HG03457 (cell line): ENCODE data around the gene ZMYND11.
"Not testable (repeated sequence)": the region's sequence is repeated elsewhere in the genome, so short reads cannot be mapped to it uniquely, and the experiment has no call there.

Source experiments
- ATAC-seq: cut with Tn5 transposase; IDR thresholded peaks from one replicate; pipeline ENCODE4 v1.9.1; 2021; ENCODE audit warnings: moderate number of reproducible peaks; ENCODE audit not compliant: unreplicated experiment

ZMYND11 gene

GRCh38 chr10:241966-242643 lies 106.8 kb downstream of the ZMYND11 start:
- no peak for ATAC-seq

- no peak for ATAC-seq
Measured at GRCh38 chr10:244227-244626, 109.0 kb downstream of the ZMYND11 start.

GRCh38 chr10:246431-246830 lies 111.2 kb downstream of the ZMYND11 start:
- no peak for ATAC-seq

- no peak for ATAC-seq
Measured at GRCh38 chr10:247480-247879, 112.2 kb downstream of the ZMYND11 start.

GRCh38 chr10:248307-248706 lies 113.1 kb downstream of the ZMYND11 start:
- no peak for ATAC-seq

- no peak for ATAC-seq
Measured at GRCh38 chr10:251982-252582, 116.8 kb downstream of the ZMYND11 start.

GRCh38 chr10:260819-261429 lies 125.7 kb downstream of the ZMYND11 start:
- no peak for ATAC-seq

- not testable (repeated sequence) for ATAC-seq
Measured at GRCh38 chr10:264160-265073, 129.2 kb downstream of the ZMYND11 start.

GRCh38 chr10:265074-265440 lies 129.8 kb downstream of the ZMYND11 start:
- not testable (repeated sequence) for ATAC-seq

- not testable (repeated sequence) for ATAC-seq
Measured at GRCh38 chr10:265816-266588, 130.7 kb downstream of the ZMYND11 start.

GRCh38 chr10:266974-267425 lies 131.7 kb downstream of the ZMYND11 start:
- ATAC-seq: no peak

- ATAC-seq: no peak
Measured at GRCh38 chr10:267705-268104, 132.4 kb downstream of the ZMYND11 start.

GRCh38 chr10:269440-270074 lies 134.3 kb downstream of the ZMYND11 start:
- no peak for ATAC-seq

GRCh38 chr10:271201-271600 lies 135.9 kb downstream of the ZMYND11 start:
- ATAC-seq: no peak

- ATAC-seq: no peak
Measured at GRCh38 chr10:271722-272121, 136.5 kb downstream of the ZMYND11 start.

GRCh38 chr10:273088-273487 lies 137.8 kb downstream of the ZMYND11 start:
- no peak for ATAC-seq

- no peak for ATAC-seq
Measured at GRCh38 chr10:274866-275265, 139.6 kb downstream of the ZMYND11 start.

GRCh38 chr10:275680-276079 lies 140.4 kb downstream of the ZMYND11 start:
- ATAC-seq: no peak

- ATAC-seq: no peak
Measured at GRCh38 chr10:277963-278362, 142.7 kb downstream of the ZMYND11 start.

- no peak for ATAC-seq
Measured at GRCh38 chr10:278707-279106, 143.5 kb downstream of the ZMYND11 start.
